ENCODE data around the gene EPC2. TPM values are rescaled to one million over a fixed set of nuclear protein-coding genes. Genes with fewer than 3 reads are reported as not detected.

The EPC2 gene
- total and polyA plus RNA-seq, 2 experiments from 2014 or later = 6.3 to 27.0 TPM

DNA sequence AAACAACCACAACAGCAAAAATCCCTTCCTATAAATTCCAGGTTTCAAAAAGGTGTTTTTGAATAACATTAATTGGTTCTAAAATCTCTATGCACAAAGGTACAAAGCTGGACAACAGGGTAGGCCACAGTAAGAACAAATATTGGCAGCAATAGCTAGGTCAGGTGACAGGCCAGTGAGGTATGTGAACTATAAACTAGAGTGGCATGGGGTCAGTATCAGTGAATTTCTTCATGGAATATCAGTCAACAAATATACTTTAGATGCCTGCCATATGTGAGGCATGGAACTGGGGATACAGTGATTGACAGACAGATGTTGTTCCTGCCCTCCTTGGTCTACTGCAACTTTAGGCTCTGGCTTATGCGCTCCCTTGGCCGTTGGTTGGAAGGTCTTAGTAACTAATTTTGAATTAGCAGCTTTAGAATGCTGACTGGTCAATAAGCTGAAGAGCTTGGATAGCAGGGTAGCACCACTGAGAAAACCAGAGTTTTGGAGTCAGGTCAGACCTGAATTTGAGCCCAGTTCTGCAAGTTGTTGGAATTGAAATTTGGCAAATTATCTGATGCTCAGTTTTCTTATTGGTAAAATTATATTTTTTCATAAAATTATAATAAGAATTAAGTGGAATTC is 2.3 kb upstream of the EPC2 start (continued):
- TF ChIP-seq, protein P1, sequence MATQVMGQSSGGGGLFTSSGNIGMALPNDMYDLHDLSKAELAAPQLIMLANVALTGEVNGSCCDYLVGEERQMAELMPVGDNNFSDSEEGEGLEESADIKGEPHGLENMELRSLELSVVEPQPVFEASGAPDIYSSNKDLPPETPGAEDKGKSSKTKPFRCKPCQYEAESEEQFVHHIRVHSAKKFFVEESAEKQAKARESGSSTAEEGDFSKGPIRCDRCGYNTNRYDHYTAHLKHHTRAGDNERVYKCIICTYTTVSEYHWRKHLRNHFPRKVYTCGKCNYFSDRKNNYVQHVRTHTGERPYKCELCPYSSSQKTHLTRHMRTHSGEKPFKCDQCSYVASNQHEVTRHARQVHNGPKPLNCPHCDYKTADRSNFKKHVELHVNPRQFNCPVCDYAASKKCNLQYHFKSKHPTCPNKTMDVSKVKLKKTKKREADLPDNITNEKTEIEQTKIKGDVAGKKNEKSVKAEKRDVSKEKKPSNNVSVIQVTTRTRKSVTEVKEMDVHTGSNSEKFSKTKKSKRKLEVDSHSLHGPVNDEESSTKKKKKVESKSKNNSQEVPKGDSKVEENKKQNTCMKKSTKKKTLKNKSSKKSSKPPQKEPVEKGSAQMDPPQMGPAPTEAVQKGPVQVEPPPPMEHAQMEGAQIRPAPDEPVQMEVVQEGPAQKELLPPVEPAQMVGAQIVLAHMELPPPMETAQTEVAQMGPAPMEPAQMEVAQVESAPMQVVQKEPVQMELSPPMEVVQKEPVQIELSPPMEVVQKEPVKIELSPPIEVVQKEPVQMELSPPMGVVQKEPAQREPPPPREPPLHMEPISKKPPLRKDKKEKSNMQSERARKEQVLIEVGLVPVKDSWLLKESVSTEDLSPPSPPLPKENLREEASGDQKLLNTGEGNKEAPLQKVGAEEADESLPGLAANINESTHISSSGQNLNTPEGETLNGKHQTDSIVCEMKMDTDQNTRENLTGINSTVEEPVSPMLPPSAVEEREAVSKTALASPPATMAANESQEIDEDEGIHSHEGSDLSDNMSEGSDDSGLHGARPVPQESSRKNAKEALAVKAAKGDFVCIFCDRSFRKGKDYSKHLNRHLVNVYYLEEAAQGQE (IDR thresholded peaks at IDR 0.05; ENCODE audit: unreplicated experiment) = no peak
- TF ChIP-seq EZH2phosphoT487 (IDR thresholded peaks at IDR 0.05; ENCODE audit: unreplicated experiment) (no peak), ETS1 (IDR thresholded peaks at IDR 0.05) (no peak), ZNF331 (CRISPR knock-in tag; IDR thresholded peaks at IDR 0.05; ENCODE audit: low read depth) (no peak), NANOG (IDR thresholded peaks at IDR 0.05; ENCODE audit: borderline replicate concordance) (no peak), STAT1 (IDR thresholded peaks at IDR 0.05; ENCODE audit: unreplicated experiment) (no peak), POLR2AphosphoS5 (IDR thresholded peaks at IDR 0.05; ENCODE audit: low read depth) (no peak)

GRCh38 chr2:148642891-148643416 is 1.6 kb upstream of the EPC2 start:
- ATAC-seq (no peak), DNase-seq (ENCODE audit: low spot score) (no peak)
- Histone ChIP-seq H3K4me1 (ENCODE audit: insufficient read depth) (peaks cover 27% of the 10 kb centered on the region), H3K79me2 (replicated peaks; ENCODE audit: insufficient read depth) (peaks cover 27% of the 10 kb centered on the region), H3K27me3 (ENCODE audit: insufficient read depth) (peaks cover 3% of the 10 kb centered on the region; the same call in 1 of the 2 replicates), H2AFZ (no peak overlapping the region), H3K4me3 (peak overlapping the region; percentile 94), H3F3A (replicated peaks; ENCODE audit: low read depth) (0 out of 2 replicates have a peak, but pooled peaks cover 3% of the 10 kb centered on the region), H3K9me2 (ENCODE audit: insufficient read depth) (no peaks in the 10 kb centered on the region), H3K36me3 (ENCODE audit: insufficient read depth) (no peaks in the 10 kb centered on the region), H4K20me1 (replicated peaks; ENCODE audit: insufficient read depth) (peaks cover 21% of the 10 kb centered on the region), H3K4me2 (peak overlapping the region; percentile 81; the same call in 1 of the 2 replicates), H3K27ac (ENCODE audit: low read depth) (no peak overlapping the region)
- no peak overlapping the region for H3K27ac Mint-ChIP-seq
- H3K9me3 Mint-ChIP-seq = no peaks in the 10 kb centered on the region; the same call in 2 of the 3 replicates
- peaks cover 25% of the 10 kb centered on the region for H3K4me1 Mint-ChIP-seq
- peak overlapping the region; percentile 86 for H3K4me3 Mint-ChIP-seq
- no peaks in the 10 kb centered on the region for H3K36me3 Mint-ChIP-seq (ENCODE audit: low read depth)
- peaks cover 9% of the 10 kb centered on the region for H3K27me3 Mint-ChIP-seq (ENCODE audit: insufficient read depth, low read depth, poor library complexity)
- TF ChIP-seq NANOG (IDR thresholded peaks at IDR 0.05; ENCODE audit: borderline replicate concordance) = no peak
- no peak for TF ChIP-seq JUNB (IDR thresholded peaks at IDR 0.05; ENCODE audit: unreplicated experiment)
- no peak for TF ChIP-seq POLR2AphosphoS5 (IDR thresholded peaks at IDR 0.05; ENCODE audit: low read depth)
- TF ChIP-seq, protein P2, sequence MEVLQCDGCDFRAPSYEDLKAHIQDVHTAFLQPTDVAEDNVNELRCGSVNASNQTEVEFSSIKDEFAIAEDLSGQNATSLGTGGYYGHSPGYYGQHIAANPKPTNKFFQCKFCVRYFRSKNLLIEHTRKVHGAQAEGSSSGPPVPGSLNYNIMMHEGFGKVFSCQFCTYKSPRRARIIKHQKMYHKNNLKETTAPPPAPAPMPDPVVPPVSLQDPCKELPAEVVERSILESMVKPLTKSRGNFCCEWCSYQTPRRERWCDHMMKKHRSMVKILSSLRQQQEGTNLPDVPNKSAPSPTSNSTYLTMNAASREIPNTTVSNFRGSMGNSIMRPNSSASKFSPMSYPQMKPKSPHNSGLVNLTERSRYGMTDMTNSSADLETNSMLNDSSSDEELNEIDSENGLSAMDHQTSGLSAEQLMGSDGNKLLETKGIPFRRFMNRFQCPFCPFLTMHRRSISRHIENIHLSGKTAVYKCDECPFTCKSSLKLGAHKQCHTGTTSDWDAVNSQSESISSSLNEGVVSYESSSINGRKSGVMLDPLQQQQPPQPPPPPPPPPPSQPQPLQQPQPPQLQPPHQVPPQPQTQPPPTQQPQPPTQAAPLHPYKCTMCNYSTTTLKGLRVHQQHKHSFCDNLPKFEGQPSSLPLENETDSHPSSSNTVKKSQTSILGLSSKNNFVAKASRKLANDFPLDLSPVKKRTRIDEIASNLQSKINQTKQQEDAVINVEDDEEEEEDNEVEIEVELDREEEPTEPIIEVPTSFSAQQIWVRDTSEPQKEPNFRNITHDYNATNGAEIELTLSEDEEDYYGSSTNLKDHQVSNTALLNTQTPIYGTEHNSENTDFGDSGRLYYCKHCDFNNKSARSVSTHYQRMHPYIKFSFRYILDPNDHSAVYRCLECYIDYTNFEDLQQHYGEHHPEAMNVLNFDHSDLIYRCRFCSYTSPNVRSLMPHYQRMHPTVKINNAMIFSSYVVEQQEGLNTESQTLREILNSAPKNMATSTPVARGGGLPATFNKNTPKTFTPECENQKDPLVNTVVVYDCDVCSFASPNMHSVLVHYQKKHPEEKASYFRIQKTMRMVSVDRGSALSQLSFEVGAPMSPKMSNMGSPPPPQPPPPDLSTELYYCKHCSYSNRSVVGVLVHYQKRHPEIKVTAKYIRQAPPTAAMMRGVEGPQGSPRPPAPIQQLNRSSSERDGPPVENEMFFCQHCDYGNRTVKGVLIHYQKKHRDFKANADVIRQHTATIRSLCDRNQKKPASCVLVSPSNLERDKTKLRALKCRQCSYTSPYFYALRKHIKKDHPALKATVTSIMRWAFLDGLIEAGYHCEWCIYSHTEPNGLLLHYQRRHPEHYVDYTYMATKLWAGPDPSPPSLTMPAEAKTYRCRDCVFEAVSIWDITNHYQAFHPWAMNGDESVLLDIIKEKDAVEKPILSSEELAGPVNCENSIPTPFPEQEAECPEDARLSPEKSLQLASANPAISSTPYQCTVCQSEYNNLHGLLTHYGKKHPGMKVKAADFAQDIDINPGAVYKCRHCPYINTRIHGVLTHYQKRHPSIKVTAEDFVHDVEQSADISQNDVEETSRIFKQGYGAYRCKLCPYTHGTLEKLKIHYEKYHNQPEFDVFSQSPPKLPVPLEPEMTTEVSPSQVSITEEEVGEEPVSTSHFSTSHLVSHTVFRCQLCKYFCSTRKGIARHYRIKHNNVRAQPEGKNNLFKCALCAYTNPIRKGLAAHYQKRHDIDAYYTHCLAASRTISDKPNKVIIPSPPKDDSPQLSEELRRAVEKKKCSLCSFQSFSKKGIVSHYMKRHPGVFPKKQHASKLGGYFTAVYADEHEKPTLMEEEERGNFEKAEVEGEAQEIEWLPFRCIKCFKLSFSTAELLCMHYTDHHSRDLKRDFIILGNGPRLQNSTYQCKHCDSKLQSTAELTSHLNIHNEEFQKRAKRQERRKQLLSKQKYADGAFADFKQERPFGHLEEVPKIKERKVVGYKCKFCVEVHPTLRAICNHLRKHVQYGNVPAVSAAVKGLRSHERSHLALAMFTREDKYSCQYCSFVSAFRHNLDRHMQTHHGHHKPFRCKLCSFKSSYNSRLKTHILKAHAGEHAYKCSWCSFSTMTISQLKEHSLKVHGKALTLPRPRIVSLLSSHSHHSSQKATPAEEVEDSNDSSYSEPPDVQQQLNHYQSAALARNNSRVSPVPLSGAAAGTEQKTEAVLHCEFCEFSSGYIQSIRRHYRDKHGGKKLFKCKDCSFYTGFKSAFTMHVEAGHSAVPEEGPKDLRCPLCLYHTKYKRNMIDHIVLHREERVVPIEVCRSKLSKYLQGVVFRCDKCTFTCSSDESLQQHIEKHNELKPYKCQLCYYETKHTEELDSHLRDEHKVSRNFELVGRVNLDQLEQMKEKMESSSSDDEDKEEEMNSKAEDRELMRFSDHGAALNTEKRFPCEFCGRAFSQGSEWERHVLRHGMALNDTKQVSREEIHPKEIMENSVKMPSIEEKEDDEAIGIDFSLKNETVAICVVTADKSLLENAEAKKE (CRISPR knock-in tag; IDR thresholded peaks at IDR 0.05) = no peak
- no peak for TF ChIP-seq CREB1 (CRISPR knock-in tag; IDR thresholded peaks at IDR 0.05; ENCODE audit: low read depth)
- TF ChIP-seq, protein P3, sequence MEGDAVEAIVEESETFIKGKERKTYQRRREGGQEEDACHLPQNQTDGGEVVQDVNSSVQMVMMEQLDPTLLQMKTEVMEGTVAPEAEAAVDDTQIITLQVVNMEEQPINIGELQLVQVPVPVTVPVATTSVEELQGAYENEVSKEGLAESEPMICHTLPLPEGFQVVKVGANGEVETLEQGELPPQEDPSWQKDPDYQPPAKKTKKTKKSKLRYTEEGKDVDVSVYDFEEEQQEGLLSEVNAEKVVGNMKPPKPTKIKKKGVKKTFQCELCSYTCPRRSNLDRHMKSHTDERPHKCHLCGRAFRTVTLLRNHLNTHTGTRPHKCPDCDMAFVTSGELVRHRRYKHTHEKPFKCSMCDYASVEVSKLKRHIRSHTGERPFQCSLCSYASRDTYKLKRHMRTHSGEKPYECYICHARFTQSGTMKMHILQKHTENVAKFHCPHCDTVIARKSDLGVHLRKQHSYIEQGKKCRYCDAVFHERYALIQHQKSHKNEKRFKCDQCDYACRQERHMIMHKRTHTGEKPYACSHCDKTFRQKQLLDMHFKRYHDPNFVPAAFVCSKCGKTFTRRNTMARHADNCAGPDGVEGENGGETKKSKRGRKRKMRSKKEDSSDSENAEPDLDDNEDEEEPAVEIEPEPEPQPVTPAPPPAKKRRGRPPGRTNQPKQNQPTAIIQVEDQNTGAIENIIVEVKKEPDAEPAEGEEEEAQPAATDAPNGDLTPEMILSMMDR (conservative IDR thresholded peaks at IDR 0.05; ENCODE audit: low read depth in 2 of 2) = no peak
- TF ChIP-seq EZH2phosphoT487 (IDR thresholded peaks at IDR 0.05; ENCODE audit: unreplicated experiment) = no peak

All from GM23338 (cell line).